ENCODE results near the gene DDX24.

DNA sequence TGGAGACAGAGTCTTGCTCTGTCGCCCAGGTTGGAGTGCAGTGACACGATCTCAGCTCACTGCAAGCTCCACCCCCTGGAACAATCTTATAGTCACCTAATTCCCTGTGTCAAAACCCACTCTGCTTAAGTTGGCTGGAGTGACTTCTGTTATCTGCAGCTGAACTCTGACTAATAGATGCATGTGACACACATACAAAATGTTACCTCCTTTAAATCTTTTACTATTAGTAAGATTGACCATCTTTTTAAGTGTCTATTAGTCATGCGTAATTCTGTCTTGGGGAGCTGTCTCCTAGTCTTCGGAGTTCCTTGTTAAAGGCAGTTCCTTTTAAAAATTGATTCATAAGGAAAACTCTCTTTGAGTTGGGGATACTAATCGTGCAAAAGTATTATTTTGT lies 7.5 kb upstream of the DDX24 start:
- no peak for TF ChIP-seq CTCF (conservative IDR thresholded peaks at IDR 0.05; ENCODE audit: low read length)
- no peak for TF ChIP-seq EZH2phosphoT487 (IDR thresholded peaks at IDR 0.05; ENCODE audit: borderline replicate concordance, low read depth, low read length)

Measured in OCI-LY7 (cell line).